ENCODE data around the gene NYNRIN. TPM values are rescaled to one million over a fixed set of nuclear protein-coding genes. Genes with fewer than 3 reads are reported as not detected.

The NYNRIN gene
- total and polyA plus RNA-seq, 2 of the 4 experiments (the other 2 are of a cell fraction) = 2.2 to 5.4 TPM

DNA sequence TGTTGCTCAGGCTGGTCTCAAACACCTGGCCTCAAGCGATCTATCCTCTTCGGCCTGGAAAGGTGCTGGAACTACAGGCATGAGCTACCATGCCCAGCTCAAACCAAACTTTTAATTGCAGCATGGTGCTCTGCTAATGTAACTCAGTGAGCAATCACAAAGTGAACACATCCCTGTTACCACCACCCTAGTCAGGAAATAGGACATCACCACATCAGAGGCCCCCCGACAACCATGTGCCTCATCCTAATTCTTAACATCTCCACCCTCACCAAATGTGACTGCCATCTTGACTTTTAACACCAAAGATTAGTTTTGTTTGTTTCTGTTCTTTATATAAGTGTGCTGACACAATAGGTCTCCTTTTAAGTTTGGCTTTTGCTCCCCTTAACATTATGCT is 66.6 kb downstream of the NYNRIN start:
- Histone ChIP-seq H3K27me3 (ENCODE audit: control insufficient read depth, insufficient read depth, low read length) (no peaks in the 10 kb centered on the region), H3K9ac (ENCODE audit: low read depth, low read length) (no peak overlapping the region), H3K4me1 (ENCODE audit: control insufficient read depth, insufficient read depth, low read length) (no peaks in the 10 kb centered on the region), H4K5ac (ENCODE audit: low read depth, low read length) (no peak overlapping the region), H2AK5ac (ENCODE audit: low read depth, low read length) (no peak overlapping the region), H3K27ac (ENCODE audit: insufficient read depth, low read length) (no peak overlapping the region), H3K18ac (ENCODE audit: low read depth, low read length) (no peak overlapping the region), H3K56ac (ENCODE audit: extremely low read depth, insufficient read depth, low read length) (no peak overlapping the region), H2BK5ac (ENCODE audit: low read depth, low read length, poor library complexity, severe bottlenecking) (no peak overlapping the region), H3K4ac (ENCODE audit: low read depth, low read length) (no peak overlapping the region), H2BK15ac (ENCODE audit: low read depth, low read length) (no peak overlapping the region), H2BK20ac (ENCODE audit: low read depth, low read length) (no peak overlapping the region), H3K4me3 (ENCODE audit: insufficient read depth, low read depth, low read length) (no peak overlapping the region), H3K9me1 (ENCODE audit: insufficient read depth, low read length) (no peaks in the 10 kb centered on the region), H3K9me3 (ENCODE audit: control insufficient read depth, insufficient read depth, low read length) (no peaks in the 10 kb centered on the region), H4K20me1 (ENCODE audit: insufficient read depth, low read length) (no peaks in the 10 kb centered on the region), H2BK120ac (ENCODE audit: low read depth, low read length) (no peak overlapping the region), H3K4me2 (ENCODE audit: low read depth, low read length) (no peak overlapping the region), H4K91ac (ENCODE audit: insufficient read depth, low read depth, low read length) (no peak overlapping the region), H3K79me1 (ENCODE audit: low read depth in 1 of 2, low read length in 2 of 2) (no peaks in the 10 kb centered on the region), H3K14ac (replicated peaks; ENCODE audit: low read depth, low read length) (no peak overlapping the region), H3K23ac (ENCODE audit: low read depth, low read length) (no peak overlapping the region), H4K8ac (ENCODE audit: low read depth in 2 of 2, low read length in 2 of 2) (no peak overlapping the region), H2AK9ac (replicated peaks; ENCODE audit: low read depth, low read length, poor library complexity) (peak overlapping the region; percentile 15), H2AFZ (replicated peaks; ENCODE audit: low read length, poor library complexity) (no peak overlapping the region), H3K36me3 (ENCODE audit: control insufficient read depth, insufficient read depth, low read length) (no peaks in the 10 kb centered on the region)
- intact Hi-C loops (cut with micrococcal nuclease) (loop anchor here (10.0 kb wide), 1 partner anchor 159 kb away; no protein-coding TSS in a partner anchor), dilution Hi-C loops (cut with HindIII; ENCODE audit: low sequenced_read_pairs, unreplicated experiment) (no loop called here), in situ Hi-C loops (cut with MboI; ENCODE audit: low sequenced_read_pairs) (no loop called here)
- DNase-seq (no peak), ATAC-seq (ENCODE audit: low read depth) (no peak)
- no peak for TF ChIP-seq BHLHE40 (IDR thresholded peaks at IDR 0.05; ENCODE audit: low read depth, low read length)
- ChIA-PET POLR2A (ENCODE audit: unreplicated experiment) (no interaction called here), CTCF (no interaction called here)
- WGBS, 2 experiments (ENCODE audit: extremely low coverage in 2 of 2, insufficient read length in 1 of 2) = 100% methylated on average over 2 of the region's 3 CpGs; no CpG with 5 or more reads in 1 of the 2 experiments
- no TSS peak for BruUV-seq (replicated peaks)

Data from IMR-90 (cell line).